AG04450 (cell line): Measurements from ENCODE around the gene MOV10. TPM values are rescaled to one million over a fixed set of nuclear protein-coding genes. Genes with fewer than 3 reads are reported as not detected.

Source experiments
- CTCF ChIA-PET: fragments of 300-600, 350-600 bp; formaldehyde crosslinking; extraction: SDS; loops from one replicate; lab custom pipeline; 2022; ENCODE audit warnings: antibody characterized with exemption, inconsistent platforms; lab: Charles Lee
- POLR2A ChIA-PET: fragments of 350-600 bp; formaldehyde crosslinking; extraction: SDS; loops from one replicate; lab custom pipeline; 2021; ENCODE audit warnings: antibody characterized with exemption, inconsistent platforms; lab: Yijun Ruan, JAX
- DNase-seq: peaks from one replicate; pipeline ENCODE4 v3.0.0-alpha.2; 2011; ENCODE audit warnings: low read depth, low spot score
- H3K27ac ChIP-seq: one replicate; pipeline ENCODE4 v1.5.1; 2012; ENCODE audit warnings: low read depth, low read length, control low read depth
- H3K27me3 ChIP-seq: one replicate; pipeline ENCODE4 v1.6.0; 2012; ENCODE audit warnings: low read length; ENCODE audit not compliant: control insufficient read depth, insufficient read depth
- H3K4me3 ChIP-seq: 2 replicates; pipeline ENCODE4 v1.5.1; 2011; ENCODE audit warnings: mild to moderate bottlenecking, low read depth, low read length, control low read depth
- H3K9me3 ChIP-seq: 2 replicates; pipeline ENCODE4 v1.5.1; 2012; ENCODE audit warnings: low read length; ENCODE audit not compliant: control insufficient read depth, insufficient read depth
- CTCF ChIP-seq: IDR thresholded peaks from 2 replicates; pipeline ENCODE4 v1.5.1; 2011; ENCODE audit warnings: low read depth, low read length, control low read depth, inconsistent platforms
- polyA plus RNA-seq: library from polyadenylated mRNA; depleted of rRNA; stranded (reverse); fragments of >200 nt; gene quantifications from 2 replicates; pipeline ENCODE4 v1.2.3, GENCODE V29; 2011

The MOV10 gene
- polyA plus RNA-seq, 1 experiment: 58.1 TPM

- Histone ChIP-seq H3K27ac (no peak overlapping the region), H3K9me3 (no peaks in the 10 kb centered on the region; the same call in 1 of the 2 replicates), H3K4me3 (no peak overlapping the region), H3K27me3 (peaks cover 3% of the 10 kb centered on the region)
- no peak for DNase-seq
- ChIA-PET POLR2A (interaction anchor here (1.4 kb wide), 1 partner anchor 36 kb away, joined by 3 read pairs; the partner anchor contains the start of gene MOV10), CTCF (interaction anchor here (1.2 to 1.4 kb wide), 2 partner anchors 93 to 209 kb away, joined by 6 to 7 read pairs; no protein-coding TSS in a partner anchor)
- TF ChIP-seq CTCF: no peak
Measured at GRCh38 chr1:112710586-112710985, 36.1 kb downstream of the MOV10 start.

- Histone ChIP-seq H3K27ac (no peak overlapping the region), H3K4me3 (no peak overlapping the region), H3K27me3 (peaks cover 3% of the 10 kb centered on the region), H3K9me3 (no peaks in the 10 kb centered on the region; the same call in 1 of the 2 replicates)
- DNase-seq: no peak
- no peak for TF ChIP-seq CTCF
- ChIA-PET POLR2A (no interaction called here), CTCF (interaction anchor here (1.4 kb wide), 1 partner anchor 93 kb away, joined by 6 read pairs; no protein-coding TSS in a partner anchor)
Measured at GRCh38 chr1:112711041-112711440, 36.6 kb downstream of the MOV10 start.

GRCh38 chr1:112711670-112712069 lies 37.2 kb downstream of the MOV10 start:
- TF ChIP-seq CTCF: no peak
- no peaks in the 10 kb centered on the region; the same call in 1 of the 2 replicates for H3K9me3 ChIP-seq
- POLR2A ChIA-PET: no interaction called here
- no peak overlapping the region for H3K27ac ChIP-seq
- no peak for DNase-seq
- CTCF ChIA-PET: no interaction called here
- H3K4me3 ChIP-seq: no peak overlapping the region
- peaks cover 3% of the 10 kb centered on the region for H3K27me3 ChIP-seq

GRCh38 chr1:112712191-112712590 lies 37.7 kb downstream of the MOV10 start:
- ChIA-PET POLR2A (no interaction called here), CTCF (interaction anchor here (1.3 to 12.0 kb wide), 2 partner anchors 91 to 321 kb away, joined by 3 to 515 read pairs; no protein-coding TSS in a partner anchor)
- Histone ChIP-seq H3K9me3 (no peaks in the 10 kb centered on the region; the same call in 1 of the 2 replicates), H3K27me3 (peaks cover 3% of the 10 kb centered on the region), H3K27ac (no peak overlapping the region), H3K4me3 (no peak overlapping the region)
- no peak for DNase-seq
- no peak for TF ChIP-seq CTCF

GRCh38 chr1:112712701-112713128 lies 38.3 kb downstream of the MOV10 start:
- H3K27me3 ChIP-seq: peaks cover 3% of the 10 kb centered on the region
- H3K9me3 ChIP-seq: no peaks in the 10 kb centered on the region; the same call in 1 of the 2 replicates
- DNase-seq: no peak
- H3K27ac ChIP-seq: no peak overlapping the region
- H3K4me3 ChIP-seq: no peak overlapping the region
- POLR2A ChIA-PET: no interaction called here
- TF ChIP-seq CTCF: no peak
- CTCF ChIA-PET: interaction anchor here (1.3 to 12.0 kb wide), 2 partner anchors 91 to 322 kb away, joined by 3 to 515 read pairs; no protein-coding TSS in a partner anchor
